HFFc6 (cell line): Measurements from ENCODE around the gene SLC44A4. TPM values are rescaled to one million over a fixed set of nuclear protein-coding genes. Genes with fewer than 3 reads are reported as not detected.
A peak's percentile ranks its signal among the peaks of the same experiment; 100 is the strongest.
"Not testable (repeated sequence)": the region's sequence is repeated elsewhere in the genome, so short reads cannot be mapped to it uniquely, and the experiment has no call there.

Source experiments
- DNase-seq: peaks from one replicate; pipeline ENCODE4 v3.0.0-alpha.2; 2018
- H3K27ac Mint-ChIP-seq: 2 replicates; pipeline ENCODE4 v1.8.0; 2020; ENCODE audit warnings: mild to moderate bottlenecking, mixed read lengths
- H3K27me3 Mint-ChIP-seq: 2 replicates; pipeline ENCODE4 v1.8.0; 2021; ENCODE audit warnings: mild to moderate bottlenecking, moderate library complexity, mixed read lengths; ENCODE audit not compliant: insufficient read depth
- H3K36me3 Mint-ChIP-seq: 2 replicates; pipeline ENCODE4 v1.8.0; 2021; ENCODE audit warnings: low read depth, mixed read lengths
- H3K4me1 Mint-ChIP-seq: 2 replicates; pipeline ENCODE4 v1.8.0; 2020; ENCODE audit warnings: low read depth, mixed read lengths
- H3K4me3 Mint-ChIP-seq: 2 replicates; pipeline ENCODE4 v1.8.0; 2020; ENCODE audit warnings: mild to moderate bottlenecking, moderate library complexity, mixed read lengths
- H3K9me3 Mint-ChIP-seq: 2 replicates; pipeline ENCODE4 v1.8.0; 2020; ENCODE audit warnings: mild to moderate bottlenecking, mixed read lengths
- CTCF ChIP-seq: fragments of 200-600 bp; sonication (generic); IDR thresholded peaks from 2 replicates; pipeline ENCODE4 v1.5.0; 2021; ENCODE audit warnings: antibody characterized with exemption, mild to moderate bottlenecking
- total RNA-seq, 6 experiments: library from RNA; stranded (reverse); fragmentation: NEBNext Ultra II Directional; extraction: Animal tissue kit (Norgen Biotek cat#: 25700); gene quantifications; 2 replicates in 1 of 6; 3 replicates in 5 of 6; pipeline ENCODE4 v1.2.3, GENCODE V29; 2021

SLC44A4 gene
- total RNA-seq, 6 experiments from 2014 or later, result 0.10 TPM; not detected in 5

- peak overlapping the region; percentile 98; the same call in 1 of the 2 replicates for H3K4me3 Mint-ChIP-seq
- peaks cover 25% of the 10 kb centered on the region for H3K4me1 Mint-ChIP-seq
- H3K27ac Mint-ChIP-seq, result no peak overlapping the region
Observed at GRCh38 chr6:31861150-31861549, 17.6 kb downstream of the SLC44A4 start.

GRCh38 chr6:31860349-31860748 lies 18.4 kb downstream of the SLC44A4 start:
- H3K27ac Mint-ChIP-seq, result no peak overlapping the region
- H3K4me1 Mint-ChIP-seq, result peaks cover 25% of the 10 kb centered on the region
- H3K4me3 Mint-ChIP-seq, result no peak overlapping the region
- H3K9me3 Mint-ChIP-seq, result no peaks in the 10 kb centered on the region
- no peak for DNase-seq
- H3K27me3 Mint-ChIP-seq, result peaks cover 3% of the 10 kb centered on the region
- no peak for TF ChIP-seq CTCF
- no peaks in the 10 kb centered on the region for H3K36me3 Mint-ChIP-seq

More at GRCh38 chr6:31861150-31861549, 17.6 kb downstream of the SLC44A4 start:
- no peaks in the 10 kb centered on the region for H3K36me3 Mint-ChIP-seq
- H3K27me3 Mint-ChIP-seq, result peaks cover 3% of the 10 kb centered on the region
- no peak for DNase-seq
- H3K9me3 Mint-ChIP-seq, result no peaks in the 10 kb centered on the region
- TF ChIP-seq CTCF, result no peak

- peaks cover 25% of the 10 kb centered on the region for H3K4me1 Mint-ChIP-seq
- no peak overlapping the region for H3K4me3 Mint-ChIP-seq
- H3K9me3 Mint-ChIP-seq, result no peaks in the 10 kb centered on the region
- TF ChIP-seq CTCF, result no peak
- H3K27me3 Mint-ChIP-seq, result peaks cover 3% of the 10 kb centered on the region
- DNase-seq, result no peak
- H3K36me3 Mint-ChIP-seq, result no peaks in the 10 kb centered on the region
- no peak overlapping the region for H3K27ac Mint-ChIP-seq
Observed at GRCh38 chr6:31859923-31860322, 18.9 kb downstream of the SLC44A4 start.

- no peaks in the 10 kb centered on the region for H3K36me3 Mint-ChIP-seq
- no peak for DNase-seq
- H3K4me1 Mint-ChIP-seq, result peaks cover 19% of the 10 kb centered on the region
- H3K4me3 Mint-ChIP-seq, result no peak overlapping the region
- no peak overlapping the region for H3K27ac Mint-ChIP-seq
- no peaks in the 10 kb centered on the region for H3K9me3 Mint-ChIP-seq
- H3K27me3 Mint-ChIP-seq, result peaks cover 3% of the 10 kb centered on the region
- no peak for TF ChIP-seq CTCF
Observed at GRCh38 chr6:31858707-31859106, 20.1 kb downstream of the SLC44A4 start.

- not testable (repeated sequence) for DNase-seq, H3K4me3 Mint-ChIP-seq, H3K27me3 Mint-ChIP-seq, H3K27ac Mint-ChIP-seq, H3K36me3 Mint-ChIP-seq, H3K9me3 Mint-ChIP-seq
- H3K4me1 Mint-ChIP-seq, result peaks cover 13% of the 10 kb centered on the region
Observed at GRCh38 chr6:31857774-31858173, 21.0 kb downstream of the SLC44A4 start.

GRCh38 chr6:31851980-31852718 lies 26.6 kb downstream of the SLC44A4 start:
- not testable (repeated sequence) for H3K27me3 Mint-ChIP-seq, H3K4me1 Mint-ChIP-seq, H3K36me3 Mint-ChIP-seq, H3K4me3 Mint-ChIP-seq, H3K9me3 Mint-ChIP-seq, H3K27ac Mint-ChIP-seq, DNase-seq
